ENCODE results near the gene RGR.
"Not testable (repeated sequence)": the region's sequence is repeated elsewhere in the genome, so short reads cannot be mapped to it uniquely, and the experiment has no call there.

RGR gene

GRCh38 chr10:84262190-84262956 lies 17.5 kb downstream of the RGR start:
- Histone ChIP-seq H3K4me3 (ENCODE audit: low read length) (no peak overlapping the region), H3K27me3 (ENCODE audit: insufficient read depth, low read length) (0 out of 2 replicates have a peak, but pooled peaks cover 4% of the 10 kb centered on the region), H3K9ac (ENCODE audit: low read depth, low read length) (no peak overlapping the region), H3K9me3 (ENCODE audit: insufficient read depth, low read depth, low read length) (no peaks in the 10 kb centered on the region), H3K36me3 (ENCODE audit: insufficient read depth, low read length) (no peaks in the 10 kb centered on the region), H3K27ac (ENCODE audit: low read depth, low read length) (no peak overlapping the region), H3K4me1 (ENCODE audit: insufficient read depth, low read length) (peaks cover 3% of the 10 kb centered on the region; the same call in 1 of the 2 replicates)
- 91% methylated on average over 13 of the region's 13 CpGs for WGBS

- Histone ChIP-seq H3K9me3 (ENCODE audit: insufficient read depth, low read depth, low read length) (no peaks in the 10 kb centered on the region), H3K9ac (ENCODE audit: low read depth, low read length) (no peak overlapping the region), H3K27ac (ENCODE audit: low read depth, low read length) (no peak overlapping the region), H3K4me1 (ENCODE audit: insufficient read depth, low read length) (peaks cover 3% of the 10 kb centered on the region; the same call in 1 of the 2 replicates), H3K36me3 (ENCODE audit: insufficient read depth, low read length) (no peaks in the 10 kb centered on the region), H3K4me3 (ENCODE audit: low read length) (no peak overlapping the region), H3K27me3 (ENCODE audit: insufficient read depth, low read length) (0 out of 2 replicates have a peak, but pooled peaks cover 4% of the 10 kb centered on the region)
- WGBS: 92% methylated on average over 5 of the region's 5 CpGs
Measured at GRCh38 chr10:84263716-84264115, 18.9 kb downstream of the RGR start.

GRCh38 chr10:84264611-84265141 lies 19.8 kb downstream of the RGR start:
- Histone ChIP-seq H3K9ac (ENCODE audit: low read depth, low read length) (no peak overlapping the region), H3K4me3 (ENCODE audit: low read length) (no peak overlapping the region), H3K36me3 (ENCODE audit: insufficient read depth, low read length) (no peaks in the 10 kb centered on the region)

GRCh38 chr10:84265418-84265817 lies 20.6 kb downstream of the RGR start:
- no peaks in the 10 kb centered on the region for H3K9me3 ChIP-seq (ENCODE audit: insufficient read depth, low read depth, low read length)
- H3K36me3 ChIP-seq (ENCODE audit: insufficient read depth, low read length): no peaks in the 10 kb centered on the region
- WGBS: 92% methylated on average over 4 of the region's 4 CpGs
- H3K27ac ChIP-seq (ENCODE audit: low read depth, low read length): no peak overlapping the region
- H3K4me3 ChIP-seq (ENCODE audit: low read length): no peak overlapping the region
- H3K9ac ChIP-seq (ENCODE audit: low read depth, low read length): no peak overlapping the region
- H3K27me3 ChIP-seq (ENCODE audit: insufficient read depth, low read length): 0 out of 2 replicates have a peak, but pooled peaks cover 4% of the 10 kb centered on the region
- peaks cover 3% of the 10 kb centered on the region; the same call in 1 of the 2 replicates for H3K4me1 ChIP-seq (ENCODE audit: insufficient read depth, low read length)

More at GRCh38 chr10:84264611-84265141, 19.8 kb downstream of the RGR start:
- 10% methylated on average over 11 of the region's 11 CpGs for WGBS
- Histone ChIP-seq H3K9me3 (ENCODE audit: insufficient read depth, low read depth, low read length) (no peaks in the 10 kb centered on the region), H3K27me3 (ENCODE audit: insufficient read depth, low read length) (0 out of 2 replicates have a peak, but pooled peaks cover 4% of the 10 kb centered on the region), H3K27ac (ENCODE audit: low read depth, low read length) (no peak overlapping the region), H3K4me1 (ENCODE audit: insufficient read depth, low read length) (peaks cover 3% of the 10 kb centered on the region; the same call in 1 of the 2 replicates)

- H3K4me3 ChIP-seq (ENCODE audit: low read length): no peak overlapping the region
- 0 out of 2 replicates have a peak, but pooled peaks cover 4% of the 10 kb centered on the region for H3K27me3 ChIP-seq (ENCODE audit: insufficient read depth, low read length)
- H3K9me3 ChIP-seq (ENCODE audit: insufficient read depth, low read depth, low read length): no peaks in the 10 kb centered on the region
- H3K27ac ChIP-seq (ENCODE audit: low read depth, low read length): no peak overlapping the region
- H3K36me3 ChIP-seq (ENCODE audit: insufficient read depth, low read length): no peaks in the 10 kb centered on the region
- WGBS: 62% methylated on average over 7 of the region's 7 CpGs
- no peak overlapping the region for H3K9ac ChIP-seq (ENCODE audit: low read depth, low read length)
- peaks cover 3% of the 10 kb centered on the region; the same call in 1 of the 2 replicates for H3K4me1 ChIP-seq (ENCODE audit: insufficient read depth, low read length)
Measured at GRCh38 chr10:84267503-84268126, 22.8 kb downstream of the RGR start.

- no CpG with 5 or more reads among the region's 1 CpG for WGBS
Measured at GRCh38 chr10:84269162-84269561, 24.3 kb downstream of the RGR start.

GRCh38 chr10:84269773-84270172 lies 24.9 kb downstream of the RGR start:
- 94% methylated on average over 2 of the region's 2 CpGs for WGBS
- H3K36me3 ChIP-seq (ENCODE audit: insufficient read depth, low read length): no peaks in the 10 kb centered on the region
- peaks cover 2% of the 10 kb centered on the region; the same call in 1 of the 2 replicates for H3K4me1 ChIP-seq (ENCODE audit: insufficient read depth, low read length)
- no peak overlapping the region for H3K9ac ChIP-seq (ENCODE audit: low read depth, low read length)
- H3K27me3 ChIP-seq (ENCODE audit: insufficient read depth, low read length): 0 out of 2 replicates have a peak, but pooled peaks cover 4% of the 10 kb centered on the region
- no peaks in the 10 kb centered on the region for H3K9me3 ChIP-seq (ENCODE audit: insufficient read depth, low read depth, low read length)
- no peak overlapping the region for H3K4me3 ChIP-seq (ENCODE audit: low read length)
- no peak overlapping the region for H3K27ac ChIP-seq (ENCODE audit: low read depth, low read length)

More at GRCh38 chr10:84269162-84269561, 24.3 kb downstream of the RGR start:
- Histone ChIP-seq H3K9me3 (ENCODE audit: insufficient read depth, low read depth, low read length) (no peaks in the 10 kb centered on the region), H3K27me3 (ENCODE audit: insufficient read depth, low read length) (0 out of 2 replicates have a peak, but pooled peaks cover 4% of the 10 kb centered on the region), H3K36me3 (ENCODE audit: insufficient read depth, low read length) (no peaks in the 10 kb centered on the region), H3K9ac (ENCODE audit: low read depth, low read length) (no peak overlapping the region), H3K27ac (ENCODE audit: low read depth, low read length) (no peak overlapping the region), H3K4me1 (ENCODE audit: insufficient read depth, low read length) (peaks cover 3% of the 10 kb centered on the region; the same call in 1 of the 2 replicates), H3K4me3 (ENCODE audit: low read length) (no peak overlapping the region)

GRCh38 chr10:84270708-84271107 lies 25.9 kb downstream of the RGR start:
- Histone ChIP-seq H3K4me3 (ENCODE audit: low read length) (no peak overlapping the region), H3K9ac (ENCODE audit: low read depth, low read length) (no peak overlapping the region), H3K27ac (ENCODE audit: low read depth, low read length) (no peak overlapping the region), H3K4me1 (ENCODE audit: insufficient read depth, low read length) (no peaks in the 10 kb centered on the region), H3K27me3 (ENCODE audit: insufficient read depth, low read length) (no peaks in the 10 kb centered on the region), H3K36me3 (ENCODE audit: insufficient read depth, low read length) (no peaks in the 10 kb centered on the region), H3K9me3 (ENCODE audit: insufficient read depth, low read depth, low read length) (no peaks in the 10 kb centered on the region)
- no CpG with 5 or more reads among the region's 1 CpG for WGBS

GRCh38 chr10:84279876-84280475 lies 35.1 kb downstream of the RGR start:
- H3K27me3 ChIP-seq (ENCODE audit: insufficient read depth, low read length); H3K9me3 ChIP-seq (ENCODE audit: insufficient read depth, low read depth, low read length); H3K9ac ChIP-seq (ENCODE audit: low read depth, low read length); H3K27ac ChIP-seq (ENCODE audit: low read depth, low read length); H3K36me3 ChIP-seq (ENCODE audit: insufficient read depth, low read length); H3K4me1 ChIP-seq (ENCODE audit: insufficient read depth, low read length): not testable (repeated sequence)
- peak overlapping the region; percentile 43 for H3K4me3 ChIP-seq (ENCODE audit: low read length)
- 20% methylated on average over 31 of the region's 31 CpGs for WGBS

GRCh38 chr10:84286695-84287094 lies 41.8 kb downstream of the RGR start:
- Histone ChIP-seq H3K4me1 (ENCODE audit: insufficient read depth, low read length) (no peaks in the 10 kb centered on the region), H3K27ac (ENCODE audit: low read depth, low read length) (no peak overlapping the region), H3K27me3 (ENCODE audit: insufficient read depth, low read length) (no peaks in the 10 kb centered on the region), H3K36me3 (ENCODE audit: insufficient read depth, low read length) (no peaks in the 10 kb centered on the region), H3K4me3 (ENCODE audit: low read length) (no peak overlapping the region), H3K9ac (ENCODE audit: low read depth, low read length) (no peak overlapping the region), H3K9me3 (ENCODE audit: insufficient read depth, low read depth, low read length) (no peaks in the 10 kb centered on the region)

- Histone ChIP-seq H3K9me3 (ENCODE audit: insufficient read depth, low read depth, low read length) (no peaks in the 10 kb centered on the region), H3K9ac (ENCODE audit: low read depth, low read length) (no peak overlapping the region), H3K4me1 (ENCODE audit: insufficient read depth, low read length) (no peaks in the 10 kb centered on the region), H3K27me3 (ENCODE audit: insufficient read depth, low read length) (no peaks in the 10 kb centered on the region), H3K36me3 (ENCODE audit: insufficient read depth, low read length) (no peaks in the 10 kb centered on the region), H3K4me3 (ENCODE audit: low read length) (no peak overlapping the region), H3K27ac (ENCODE audit: low read depth, low read length) (no peak overlapping the region)
- WGBS: 100% methylated on average over 1 of the region's 1 CpG
Measured at GRCh38 chr10:84288151-84288550, 43.3 kb downstream of the RGR start.
